CD4-positive, alpha-beta T cell treated with Interleukin-4 for 1 hour (primary cell): Measurements from ENCODE around the gene SEMA5B.

Experiments
- DNase-seq, 2 donors: peaks; one replicate each; pipeline ENCODE4 v3.0.0-alpha.2; 2020 to 2022

The SEMA5B gene

GRCh38 chr3:122973893-122974615 lies 53.5 kb downstream of the SEMA5B start:
- DNase-seq = no peak

- no peak for DNase-seq
Measured at GRCh38 chr3:122972141-122972540, 55.4 kb downstream of the SEMA5B start.

GRCh38 chr3:122969585-122970469 lies 57.7 kb downstream of the SEMA5B start:
- DNase-seq = no peak

GRCh38 chr3:122967765-122968164 lies 59.8 kb downstream of the SEMA5B start:
- no peak for DNase-seq

GRCh38 chr3:122967356-122967755 lies 60.2 kb downstream of the SEMA5B start:
- no peak for DNase-seq

GRCh38 chr3:122966045-122966444 lies 61.5 kb downstream of the SEMA5B start:
- DNase-seq = no peak

GRCh38 chr3:122964811-122965210 lies 62.8 kb downstream of the SEMA5B start:
- no peak for DNase-seq

- no peak for DNase-seq
Measured at GRCh38 chr3:122962149-122962548, 65.4 kb downstream of the SEMA5B start.

GRCh38 chr3:122961146-122961545 lies 66.4 kb downstream of the SEMA5B start:
- DNase-seq = no peak

GRCh38 chr3:122960652-122961051 lies 66.9 kb downstream of the SEMA5B start:
- DNase-seq = no peak

- no peak for DNase-seq
Measured at GRCh38 chr3:122959339-122959738, 68.2 kb downstream of the SEMA5B start.

- no peak for DNase-seq
Measured at GRCh38 chr3:122957707-122958689, 69.6 kb downstream of the SEMA5B start.

- no peak for DNase-seq
Measured at GRCh38 chr3:122956693-122957455, 70.7 kb downstream of the SEMA5B start.

- no peak for DNase-seq
Measured at GRCh38 chr3:122955916-122956692, 71.5 kb downstream of the SEMA5B start.

GRCh38 chr3:122952520-122952919 lies 75.0 kb downstream of the SEMA5B start:
- peak in 1 of 2 donors; percentile 38 for DNase-seq

- no peak for DNase-seq
Measured at GRCh38 chr3:122948408-122948807, 79.2 kb downstream of the SEMA5B start.

- no peak for DNase-seq
Measured at GRCh38 chr3:122947738-122948137, 79.8 kb downstream of the SEMA5B start.

GRCh38 chr3:122947196-122947595 lies 80.4 kb downstream of the SEMA5B start:
- DNase-seq = no peak

GRCh38 chr3:122946185-122946584 lies 81.4 kb downstream of the SEMA5B start:
- no peak for DNase-seq

- DNase-seq = no peak
Measured at GRCh38 chr3:122945230-122945629, 82.3 kb downstream of the SEMA5B start.

GRCh38 chr3:122944671-122945161 lies 82.8 kb downstream of the SEMA5B start:
- DNase-seq = no peak
